SIG-M5 (cell line): ENCODE measurements around the gene MTM1.

Experiments
- DNase-seq: peaks from one replicate; lab custom pipeline; 2025; lab: John Stamatoyannopoulos, UW

The MTM1 gene

GRCh38 chrX:150664290-150664689, 95.9 kb downstream of the MTM1 start:
- no peak for DNase-seq

GRCh38 chrX:150676221-150676620, 107.8 kb downstream of the MTM1 start:
- no peak for DNase-seq

- no peak for DNase-seq
Observed at GRCh38 chrX:150680974-150681373, 112.6 kb downstream of the MTM1 start.

- DNase-seq: no peak
Observed at GRCh38 chrX:150683112-150683511, 114.7 kb downstream of the MTM1 start.

GRCh38 chrX:150683536-150684146, 115.2 kb downstream of the MTM1 start:
- DNase-seq: no peak

- no peak for DNase-seq
Observed at GRCh38 chrX:150688911-150689451, 120.6 kb downstream of the MTM1 start.

GRCh38 chrX:150690126-150690525, 121.7 kb downstream of the MTM1 start:
- DNase-seq: no peak

- DNase-seq: no peak
Observed at GRCh38 chrX:150692296-150692695, 123.9 kb downstream of the MTM1 start.

GRCh38 chrX:150692831-150693724, 124.7 kb downstream of the MTM1 start, which contains the start of gene MTMR1:
Gene MTMR1 (plus strand): TSS chrX:150693396. CDS start chrX:150693531, 135 bp downstream.
- DNase-seq: no peak

- no peak for DNase-seq
Observed at GRCh38 chrX:150693725-150694574, 125.5 kb downstream of the MTM1 start.

GRCh38 chrX:150694738-150695410, 126.5 kb downstream of the MTM1 start:
- DNase-seq: no peak

- no peak for DNase-seq
Observed at GRCh38 chrX:150696331-150696730, 127.9 kb downstream of the MTM1 start.

- no peak for DNase-seq
Observed at GRCh38 chrX:150696866-150697265, 128.4 kb downstream of the MTM1 start.

GRCh38 chrX:150697641-150698040, 129.2 kb downstream of the MTM1 start:
- no peak for DNase-seq

GRCh38 chrX:150698981-150699380, 130.6 kb downstream of the MTM1 start:
- no peak for DNase-seq

GRCh38 chrX:150700107-150700506, 131.7 kb downstream of the MTM1 start:
- no peak for DNase-seq

GRCh38 chrX:150701377-150701776, 133.0 kb downstream of the MTM1 start:
- no peak for DNase-seq

GRCh38 chrX:150702966-150703694, 134.7 kb downstream of the MTM1 start:
- DNase-seq: no peak

- no peak for DNase-seq
Observed at GRCh38 chrX:150703695-150703974, 135.2 kb downstream of the MTM1 start.

- no peak for DNase-seq
Observed at GRCh38 chrX:150704030-150704613, 135.7 kb downstream of the MTM1 start.

- no peak for DNase-seq
Observed at GRCh38 chrX:150712619-150713018, 144.2 kb downstream of the MTM1 start.
